GM19372 (cell line): ENCODE data around the gene NCF2.
"Not testable (repeated sequence)": the region's sequence is repeated elsewhere in the genome, so short reads cannot be mapped to it uniquely, and the experiment has no call there.

ENCODE experiments used
- ATAC-seq: cut with Tn5 transposase; IDR thresholded peaks from one replicate; pipeline ENCODE4 v1.9.1; 2021; ENCODE audit warnings: mild to moderate bottlenecking, low read depth, moderate library complexity; ENCODE audit not compliant: unreplicated experiment

The NCF2 gene, protein sequence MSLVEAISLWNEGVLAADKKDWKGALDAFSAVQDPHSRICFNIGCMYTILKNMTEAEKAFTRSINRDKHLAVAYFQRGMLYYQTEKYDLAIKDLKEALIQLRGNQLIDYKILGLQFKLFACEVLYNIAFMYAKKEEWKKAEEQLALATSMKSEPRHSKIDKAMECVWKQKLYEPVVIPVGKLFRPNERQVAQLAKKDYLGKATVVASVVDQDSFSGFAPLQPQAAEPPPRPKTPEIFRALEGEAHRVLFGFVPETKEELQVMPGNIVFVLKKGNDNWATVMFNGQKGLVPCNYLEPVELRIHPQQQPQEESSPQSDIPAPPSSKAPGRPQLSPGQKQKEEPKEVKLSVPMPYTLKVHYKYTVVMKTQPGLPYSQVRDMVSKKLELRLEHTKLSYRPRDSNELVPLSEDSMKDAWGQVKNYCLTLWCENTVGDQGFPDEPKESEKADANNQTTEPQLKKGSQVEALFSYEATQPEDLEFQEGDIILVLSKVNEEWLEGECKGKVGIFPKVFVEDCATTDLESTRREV

DNA sequence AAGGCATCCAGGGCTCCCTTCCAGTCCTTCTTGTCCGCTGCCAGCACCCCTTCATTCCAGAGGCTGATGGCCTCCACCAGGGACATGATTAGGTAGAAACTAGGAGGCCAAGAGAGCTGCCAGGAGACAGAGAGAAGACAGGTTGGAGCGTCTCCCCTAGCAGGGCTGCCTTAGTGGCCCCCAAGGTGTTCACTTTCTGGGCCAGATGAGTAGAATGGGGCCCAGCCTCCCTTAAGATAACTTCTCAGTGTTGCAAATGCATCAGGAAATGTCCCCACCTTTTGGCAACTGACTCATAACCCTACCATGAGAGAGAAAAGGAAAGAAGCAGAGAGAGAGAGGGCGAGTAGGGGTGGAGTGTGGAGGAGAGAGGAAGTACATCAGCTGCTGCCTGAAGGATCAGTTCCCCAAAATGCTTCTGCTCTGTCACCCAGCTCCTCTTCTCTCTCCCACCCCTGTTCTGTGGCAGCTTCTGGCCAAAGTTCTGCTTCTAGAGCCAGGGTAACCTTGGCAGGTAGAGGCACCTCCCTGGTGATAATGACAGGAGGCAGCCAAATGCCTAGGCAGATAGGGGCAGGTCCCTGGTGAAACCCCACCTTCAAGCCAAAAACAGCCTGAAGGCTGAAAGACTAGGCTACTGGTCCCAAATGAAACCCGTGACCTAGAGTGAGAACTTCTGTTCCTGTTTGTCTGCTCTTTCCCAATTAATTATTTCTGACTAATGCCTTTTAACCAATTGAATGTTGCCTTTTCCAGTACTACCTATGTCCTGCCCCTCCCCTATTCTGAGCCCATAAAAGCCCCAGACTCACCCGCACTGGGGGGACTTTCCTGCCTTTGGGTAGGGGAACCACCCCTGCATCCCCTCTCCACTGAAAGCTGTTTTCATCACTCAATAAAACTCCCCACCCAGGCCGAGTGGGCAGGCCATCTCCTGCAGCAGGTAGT, at the start of gene NCF2:
NCF2 (minus strand) TSS at position 216 of the 948 bp plus-strand sequence; CDS start at position 86, 130 bp downstream.
- peak; percentile 72 for ATAC-seq

DNA sequence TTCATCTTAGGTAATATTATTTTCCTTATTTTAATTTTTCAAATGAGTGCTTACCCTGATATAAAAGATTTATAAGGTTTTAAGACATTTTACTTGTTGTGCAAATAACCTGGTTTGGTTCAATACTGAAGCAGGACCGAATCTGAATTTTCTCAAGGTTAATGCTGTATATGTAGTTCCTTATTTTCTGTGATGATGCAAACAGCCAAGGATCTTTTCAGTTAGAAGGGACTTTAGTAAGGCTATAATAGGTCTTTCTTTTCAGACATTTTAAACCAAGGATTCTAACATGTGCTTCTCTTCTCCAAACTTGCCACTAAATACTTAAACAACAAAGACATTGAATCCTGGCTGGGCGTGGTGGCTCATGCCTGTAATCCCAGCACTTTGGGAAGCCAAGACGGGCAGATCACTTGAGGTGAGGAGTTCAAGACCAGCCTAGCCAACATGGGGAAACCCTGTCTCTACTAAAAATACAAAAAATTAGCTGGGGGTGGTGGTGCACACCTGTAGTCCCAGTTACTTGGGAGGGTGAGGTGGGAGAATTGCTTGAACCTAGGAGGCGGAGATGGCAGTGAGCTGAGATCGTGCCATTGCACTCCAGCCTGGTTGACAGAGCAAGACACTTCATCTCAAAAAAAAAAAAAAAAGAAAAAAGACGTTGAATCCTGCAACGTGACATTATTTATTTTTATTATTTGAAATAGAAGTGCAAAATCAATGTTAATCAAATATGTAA, 48.6 kb upstream of the NCF2 start:
- ATAC-seq = no peak

DNA sequence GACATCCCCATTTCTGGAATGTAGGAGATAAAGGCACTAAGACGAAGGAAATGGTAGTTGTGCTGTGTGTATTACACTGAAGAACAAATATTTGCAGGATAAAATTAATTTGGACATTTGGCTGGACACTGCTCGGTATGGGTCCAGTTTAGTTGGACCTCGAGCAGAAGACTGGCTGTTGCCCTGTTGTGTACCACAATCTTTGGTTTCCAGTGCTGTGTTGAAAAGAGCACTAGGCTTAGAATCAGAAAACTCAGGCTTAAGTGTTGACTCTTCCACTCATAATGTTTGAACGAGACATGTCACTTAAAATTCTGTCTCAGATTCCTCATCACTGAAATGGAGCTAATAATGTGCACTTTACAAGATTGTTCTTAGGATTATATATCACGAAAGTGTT, 46.5 kb upstream of the NCF2 start:
- ATAC-seq = no peak

DNA sequence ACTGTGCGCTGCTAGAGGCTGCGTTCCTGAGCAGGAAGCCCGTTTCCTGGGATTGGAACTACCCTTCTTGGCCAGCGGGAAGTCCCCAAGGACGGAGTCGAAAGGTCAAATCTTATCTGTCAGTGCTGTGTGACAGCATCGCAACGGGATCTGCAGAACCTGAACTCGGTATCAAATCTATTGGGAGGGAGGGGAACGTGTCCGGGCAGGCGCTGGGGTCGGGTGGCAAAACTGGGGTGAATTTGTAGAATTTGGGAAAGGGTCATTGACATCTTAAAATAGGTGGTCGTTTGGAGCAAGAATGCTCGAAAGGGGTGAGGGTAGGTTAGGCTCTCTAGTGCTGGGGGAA, 46.0 kb upstream of the NCF2 start:
- ATAC-seq = no peak

DNA sequence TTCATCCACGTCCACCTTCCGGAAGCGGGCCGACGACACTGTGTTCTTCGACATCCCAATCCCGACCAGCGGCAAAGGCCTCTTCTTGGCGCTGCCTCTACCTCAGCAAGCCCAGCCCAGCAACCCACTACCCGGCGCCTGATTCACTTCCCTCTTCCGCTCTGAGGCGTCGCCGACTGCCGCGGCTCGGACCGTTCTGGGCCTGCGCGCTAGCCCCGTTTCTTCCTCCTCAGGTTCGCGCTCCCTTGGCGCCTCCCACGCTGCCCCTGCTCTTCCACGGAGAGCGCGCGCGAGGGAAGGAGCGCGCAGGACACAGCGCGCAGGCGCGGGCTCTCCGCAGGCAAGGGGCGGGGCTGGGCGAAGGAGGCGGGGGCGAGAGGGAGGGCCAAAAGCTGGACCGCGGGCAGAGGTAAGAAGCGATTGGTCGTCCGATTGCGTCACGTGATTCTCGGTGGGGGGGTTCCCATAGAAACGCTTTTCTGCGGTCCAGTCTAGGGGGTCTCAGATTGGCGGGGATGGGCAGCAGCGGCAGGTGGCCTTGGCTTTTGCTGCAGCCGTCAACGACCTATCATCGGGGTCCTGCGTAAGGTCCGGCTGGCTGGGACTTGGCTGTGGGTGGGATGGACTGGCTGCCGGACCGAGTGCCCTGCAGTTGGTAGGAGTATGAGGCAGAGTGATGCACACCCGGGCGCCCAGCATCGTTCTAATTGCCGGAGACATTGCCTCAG, 45.5 kb upstream of the NCF2 start, which contains the start of gene ARPC5:
ARPC5 (minus strand) TSS at position 178 of the 728 bp plus-strand sequence; CDS start at position 54, 124 bp downstream.
- ATAC-seq = peak; percentile 83

DNA sequence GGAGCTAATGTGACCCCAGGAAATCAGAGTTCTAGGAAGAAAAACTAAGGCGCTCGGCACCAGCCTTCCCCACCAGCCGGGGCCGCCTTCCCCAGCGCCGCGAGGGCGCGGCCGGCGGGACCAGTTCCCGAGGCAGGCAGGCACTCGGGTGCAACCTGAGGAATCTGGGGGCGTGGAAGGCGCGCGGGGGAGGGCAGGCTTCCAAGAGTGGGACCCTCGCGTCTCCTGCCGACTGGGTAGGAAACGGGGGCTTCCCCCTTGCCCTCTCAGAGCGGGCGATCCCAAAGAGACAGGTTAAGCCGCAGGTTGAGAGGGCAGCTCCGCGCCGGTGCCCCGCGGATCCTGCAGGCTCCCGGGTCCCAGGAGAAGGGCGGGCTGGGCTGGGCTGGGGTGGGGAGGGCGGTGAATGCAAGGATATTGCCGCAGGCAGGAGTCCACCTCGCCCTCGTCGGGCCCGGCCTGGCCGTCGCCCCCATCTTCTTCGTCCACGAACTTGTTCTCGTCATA, 44.9 kb upstream of the NCF2 start:
- ATAC-seq = no peak

DNA sequence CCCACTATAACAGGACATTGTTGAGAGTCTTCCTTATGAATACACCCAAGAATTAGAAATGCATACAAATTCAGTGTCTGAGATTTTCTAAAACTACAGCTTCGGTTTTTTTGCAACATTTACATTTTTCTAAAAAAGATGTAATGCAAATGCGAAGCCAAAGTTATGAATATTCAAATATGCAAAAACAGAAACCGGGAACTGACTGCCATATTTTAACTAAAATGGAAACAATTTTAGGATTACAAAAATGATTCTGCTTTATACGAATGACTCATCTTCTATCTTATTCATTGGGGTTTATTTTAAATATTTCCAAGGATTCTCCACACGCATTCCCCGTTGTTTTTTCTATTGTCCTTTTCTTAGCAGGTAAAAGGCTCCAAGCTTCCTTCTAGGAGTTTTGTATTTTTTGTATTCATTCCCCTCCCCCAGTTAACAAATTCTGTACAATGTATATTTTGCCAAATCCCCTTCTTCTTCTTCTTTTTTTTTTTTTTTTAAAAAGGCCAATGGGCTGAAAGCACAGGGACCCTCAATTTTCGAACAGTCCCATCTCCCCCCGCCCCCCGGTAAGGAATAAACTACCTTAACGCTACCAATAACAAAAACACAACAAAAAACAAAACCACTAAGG, 44.3 kb upstream of the NCF2 start:
- ATAC-seq = no peak

DNA sequence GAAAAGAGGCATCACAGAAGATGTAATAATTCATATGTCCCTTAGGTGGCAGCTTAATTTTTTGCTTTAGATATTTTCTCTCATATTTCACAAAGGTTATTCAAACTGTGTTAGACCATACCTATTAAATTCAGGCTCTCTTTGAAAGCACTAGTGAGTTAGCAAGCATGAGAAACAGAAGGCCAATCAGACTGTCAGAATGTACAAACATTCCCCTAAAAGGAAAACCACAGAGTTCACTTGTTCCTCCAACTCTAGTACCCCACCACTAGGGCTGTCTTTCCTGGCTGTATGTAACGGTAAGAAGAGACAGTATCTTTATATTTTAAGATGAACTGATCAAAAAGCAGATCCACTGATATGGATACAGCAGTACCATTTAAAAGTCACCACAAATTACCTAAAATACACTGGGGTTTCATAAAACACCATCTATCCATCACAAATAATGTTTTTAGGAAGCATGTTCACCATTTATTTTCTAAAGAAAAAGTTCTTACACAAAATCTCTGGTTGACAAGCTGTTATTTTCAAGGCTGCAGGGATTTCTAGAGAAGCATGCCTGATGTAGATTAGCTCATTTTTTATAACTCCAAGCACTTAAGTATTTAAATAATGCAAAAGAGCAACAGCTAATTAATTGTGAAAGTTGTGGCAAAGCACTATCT, 43.6 kb upstream of the NCF2 start:
- ATAC-seq = peak; percentile 39

DNA sequence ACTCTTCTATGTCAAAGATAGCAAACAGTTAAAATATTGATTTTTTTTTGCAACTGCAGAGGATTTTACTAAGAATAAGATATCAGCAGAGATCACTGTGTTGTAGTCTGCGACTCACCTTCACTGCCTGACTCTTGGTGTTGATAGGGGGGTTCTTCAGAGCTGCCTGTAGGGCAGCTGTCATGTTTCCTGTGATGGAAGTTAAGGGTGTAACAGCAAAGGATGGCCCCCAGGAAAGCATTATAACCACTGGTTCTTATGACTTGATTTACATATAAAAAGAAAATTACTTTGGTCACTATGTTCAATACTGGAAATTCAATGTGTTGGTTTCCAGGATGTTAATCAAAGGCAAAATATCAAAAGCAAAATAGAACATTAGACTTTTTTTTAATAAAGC, 42.7 kb upstream of the NCF2 start:
- no peak for ATAC-seq

DNA sequence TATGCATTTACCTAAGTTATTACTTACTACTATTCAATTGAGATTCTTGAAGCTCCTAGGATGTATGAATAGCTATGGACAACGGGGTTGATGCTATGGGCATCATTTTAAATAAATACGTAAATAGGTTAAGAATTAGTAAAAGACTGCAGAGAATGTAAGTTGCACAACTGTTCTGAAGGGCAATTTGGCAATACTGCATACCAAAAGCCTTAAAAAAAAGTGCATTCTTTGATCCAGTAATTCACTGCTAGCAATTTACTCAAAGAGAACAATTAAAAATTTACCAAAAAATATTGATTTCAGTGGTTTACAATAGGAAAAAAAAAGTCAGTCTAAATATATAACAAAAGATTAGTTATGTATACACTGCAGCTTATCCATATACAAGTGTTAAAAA, 41.9 kb upstream of the NCF2 start:
- no peak for ATAC-seq

DNA sequence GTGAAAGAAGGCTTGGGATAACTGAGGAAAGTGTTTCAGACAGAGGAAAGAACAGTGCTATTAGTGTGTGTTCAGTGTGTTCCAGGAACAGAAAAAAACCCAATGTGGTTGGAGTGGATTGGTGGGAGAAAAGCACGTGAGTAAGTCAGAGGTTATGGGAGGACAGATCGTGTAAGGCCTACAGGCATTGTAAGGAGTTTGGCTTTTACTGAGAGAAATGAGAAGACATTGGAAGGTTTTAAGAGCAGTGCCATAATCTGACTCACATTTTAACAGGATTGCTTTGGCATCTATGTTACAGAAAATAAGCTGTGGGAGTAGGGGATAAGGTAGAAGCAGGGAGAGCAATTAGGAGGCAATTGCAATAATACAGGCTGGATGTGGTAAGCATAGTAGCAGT, 40.5 kb upstream of the NCF2 start:
- ATAC-seq = no peak

DNA sequence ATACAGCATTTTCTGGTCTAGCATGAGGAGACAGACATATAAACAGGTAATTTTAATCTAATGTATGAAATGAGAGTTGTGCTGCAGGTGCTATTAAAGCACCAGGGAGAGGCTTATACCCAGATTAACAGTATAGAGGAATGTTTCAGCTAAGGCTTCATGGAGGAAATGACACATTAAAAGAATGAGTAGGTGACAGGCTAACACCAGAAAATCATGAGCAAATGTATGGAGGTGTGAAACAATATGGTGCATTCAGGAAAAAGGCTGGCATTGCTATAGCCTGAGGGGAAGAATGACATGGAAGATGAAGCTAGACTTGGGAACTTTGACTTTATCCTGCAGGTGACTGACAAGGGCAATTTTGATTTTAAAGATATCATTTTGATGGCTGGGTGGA, 38.3 kb upstream of the NCF2 start:
- no peak for ATAC-seq

DNA sequence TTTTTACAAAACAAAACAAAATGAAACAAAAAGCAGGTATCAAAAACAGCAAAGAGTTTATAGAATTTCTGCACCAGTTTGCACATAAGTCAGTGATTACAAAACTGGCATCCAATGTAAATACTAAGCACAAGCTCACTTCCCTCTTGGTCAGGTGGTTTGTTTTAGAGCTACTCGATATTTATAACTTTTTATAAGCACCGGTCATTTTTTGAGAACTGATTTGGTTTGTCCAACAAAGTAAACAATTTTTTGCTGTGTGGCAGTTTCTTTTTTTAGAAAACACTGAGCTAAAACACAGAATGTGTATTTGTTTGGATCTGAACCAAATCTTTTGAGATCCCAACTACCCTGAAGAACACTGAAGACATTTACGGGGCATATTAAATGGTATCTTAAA, 36.0 kb upstream of the NCF2 start:
- not testable (repeated sequence) for ATAC-seq

DNA sequence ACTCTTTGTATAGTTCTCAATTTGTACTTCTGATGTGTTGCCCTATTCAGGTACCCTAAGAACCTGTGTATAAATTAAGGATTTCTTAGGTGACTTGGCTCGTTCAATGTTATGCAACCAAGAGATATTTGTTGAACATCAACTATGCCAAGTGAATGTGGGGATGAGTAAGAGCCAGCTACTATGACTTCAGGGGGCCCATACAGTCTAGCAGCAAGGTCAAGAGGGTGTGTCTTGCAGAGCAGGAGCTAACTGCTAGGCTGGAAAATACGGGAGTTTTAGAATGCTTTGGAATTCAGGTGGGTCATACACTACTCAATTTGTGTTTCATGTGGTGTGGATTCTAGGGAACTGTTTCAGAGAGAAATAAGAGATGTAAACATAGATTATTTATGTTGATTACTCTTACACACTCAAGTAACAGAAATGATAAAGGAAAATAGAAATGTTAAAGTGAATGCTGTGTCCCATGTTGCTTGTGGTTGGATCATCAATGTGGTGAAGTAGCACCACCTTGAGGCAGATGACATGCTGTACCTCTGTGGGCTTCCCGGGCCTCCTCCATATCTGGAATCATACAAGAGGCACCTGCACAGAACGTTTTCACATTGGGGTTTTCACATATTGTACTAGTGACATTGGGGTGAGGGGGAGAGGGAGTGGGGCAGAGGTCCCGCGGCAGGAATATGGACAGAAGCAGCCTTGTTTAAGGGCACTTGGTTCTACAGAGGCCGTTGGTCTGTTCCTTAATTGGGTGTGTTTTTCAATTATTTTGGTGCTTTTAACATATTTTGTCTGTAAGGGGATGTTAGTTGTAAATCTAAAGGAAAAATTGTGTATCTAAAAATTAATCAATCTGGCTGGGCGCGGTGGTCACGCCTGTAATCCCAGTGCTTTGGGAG, 32.9 kb upstream of the NCF2 start:
- ATAC-seq = peak; percentile 79

DNA sequence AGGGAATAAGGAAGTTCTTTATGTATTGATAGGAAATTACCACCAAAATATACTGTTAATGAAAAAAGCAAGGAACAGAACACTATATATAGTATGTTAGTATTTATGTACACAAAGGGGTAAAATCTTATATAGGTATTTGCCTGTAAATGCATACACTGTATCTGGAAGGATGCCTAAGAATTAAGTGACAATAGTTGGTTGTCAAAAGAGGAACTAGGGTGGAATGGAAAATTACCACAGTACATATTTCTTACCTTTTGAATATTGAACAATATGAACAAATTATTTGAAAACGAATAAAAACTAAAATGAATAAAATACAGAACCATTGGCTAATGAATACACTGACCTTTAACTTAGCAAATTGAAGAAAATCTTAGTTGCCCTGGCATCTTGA, 31.8 kb upstream of the NCF2 start:
- ATAC-seq = no peak

DNA sequence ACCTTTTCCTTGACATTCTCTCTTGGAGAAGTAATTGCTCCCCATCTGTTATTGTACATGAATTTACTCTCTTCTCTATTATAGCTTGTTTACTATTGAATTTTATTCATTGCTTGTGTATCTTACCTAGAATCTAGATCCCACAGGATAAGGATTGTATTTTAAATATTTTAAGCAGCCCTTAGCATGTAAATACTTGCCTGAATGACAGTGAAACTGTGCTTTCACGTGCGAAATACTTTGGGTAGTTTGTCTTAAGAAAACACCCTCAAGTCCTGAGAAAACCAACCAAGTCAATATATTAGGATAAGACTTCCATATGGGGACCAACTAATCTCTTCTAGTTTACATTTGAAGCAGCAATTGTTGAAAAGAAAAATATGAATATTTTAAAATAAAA, 30.1 kb upstream of the NCF2 start:
- ATAC-seq = no peak

DNA sequence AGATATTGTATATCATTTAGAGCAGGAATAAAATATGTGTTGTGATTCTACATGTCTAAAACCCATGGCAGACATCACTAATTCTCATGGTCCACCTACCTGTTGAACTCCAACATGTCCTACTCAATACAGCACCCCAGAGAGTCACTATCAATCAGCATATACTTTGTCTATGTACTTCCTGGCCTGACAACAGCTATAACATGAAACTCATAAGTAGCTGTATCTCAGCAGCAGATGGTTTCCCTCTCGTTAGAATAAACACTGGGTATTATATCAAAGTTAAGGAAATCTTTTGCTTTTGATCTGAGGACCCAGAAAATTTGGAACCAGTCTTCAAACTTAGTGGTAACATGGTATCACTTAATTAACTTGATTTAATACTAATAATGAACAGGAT, 29.5 kb upstream of the NCF2 start:
- no peak for ATAC-seq

DNA sequence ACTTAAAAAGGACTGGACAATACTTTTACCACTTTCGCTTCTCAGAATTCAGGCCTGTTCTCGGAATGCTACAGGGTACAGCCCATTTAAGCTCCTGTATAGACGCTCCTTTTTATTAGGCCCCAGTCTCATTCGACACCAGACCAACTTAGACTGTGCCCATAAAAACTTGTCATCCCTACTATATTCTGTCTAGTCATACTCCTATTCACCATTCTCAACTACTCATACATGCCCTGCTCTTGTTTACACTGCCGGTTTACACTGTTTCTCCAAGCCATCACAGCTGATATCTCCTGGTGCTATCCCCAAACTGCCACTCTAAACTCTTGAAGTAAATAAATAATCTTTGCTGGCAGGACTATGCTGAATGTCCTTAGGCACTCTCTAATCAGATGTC, 27.9 kb upstream of the NCF2 start:
- not testable (repeated sequence) for ATAC-seq
